Measurements from ENCODE around the gene ANO10.

Gene ANO10

GRCh38 chr3:43326891-43327581, 294.8 kb downstream of the ANO10 start:
- H3K4me3 ChIP-seq (ENCODE audit: low read depth, low read length) = no peak overlapping the region

GRCh38 chr3:43323541-43323940, 298.3 kb downstream of the ANO10 start:
- no peak overlapping the region for H3K4me3 ChIP-seq (ENCODE audit: low read depth, low read length)

- H3K4me3 ChIP-seq (ENCODE audit: low read depth, low read length) = no peak overlapping the region
Measured at GRCh38 chr3:43320288-43320687, 301.5 kb downstream of the ANO10 start.

- H3K4me3 ChIP-seq (ENCODE audit: low read depth, low read length) = no peak overlapping the region
Measured at GRCh38 chr3:43319794-43320193, 302.0 kb downstream of the ANO10 start.

- H3K4me3 ChIP-seq (ENCODE audit: low read depth, low read length) = no peak overlapping the region
Measured at GRCh38 chr3:43319376-43319775, 302.4 kb downstream of the ANO10 start.

GRCh38 chr3:43317461-43318316, 304.1 kb downstream of the ANO10 start:
- no peak overlapping the region for H3K4me3 ChIP-seq (ENCODE audit: low read depth, low read length)

GRCh38 chr3:43316783-43317460, 304.9 kb downstream of the ANO10 start:
- H3K4me3 ChIP-seq (ENCODE audit: low read depth, low read length) = no peak overlapping the region

Data from iPS-11a (cell line).